Activated CD4-positive, alpha-beta T cell treated with anti-CD3 and anti-CD28 coated beads, Interleukin-2, amount 50 U/mL, for 16 hours (primary cell): ENCODE results near the gene RNF224.

Experiments
- DNase-seq: peaks from one replicate; pipeline ENCODE4 v3.0.0-alpha.2; 2020

RNF224 gene

GRCh38 chr9:137192859-137193258 lies 34.4 kb upstream of the RNF224 start:
- no peak for DNase-seq

GRCh38 chr9:137193771-137194170 lies 33.5 kb upstream of the RNF224 start:
- no peak for DNase-seq

- no peak for DNase-seq
Measured at GRCh38 chr9:137194388-137194787, 32.9 kb upstream of the RNF224 start.

GRCh38 chr9:137194909-137195308 lies 32.4 kb upstream of the RNF224 start:
- DNase-seq: no peak

- no peak for DNase-seq
Measured at GRCh38 chr9:137195525-137196220, 31.6 kb upstream of the RNF224 start.

- no peak for DNase-seq
Measured at GRCh38 chr9:137198051-137198901, 29.0 kb upstream of the RNF224 start.

- DNase-seq: no peak
Measured at GRCh38 chr9:137198902-137199283, 28.4 kb upstream of the RNF224 start.

GRCh38 chr9:137199411-137200121 lies 27.7 kb upstream of the RNF224 start:
- no peak for DNase-seq

GRCh38 chr9:137200311-137201204 lies 26.7 kb upstream of the RNF224 start, which contains the start of gene TPRN:
Gene TPRN (minus strand): TSS chr9:137200741. CDS start chr9:137200711, 30 bp downstream.
- DNase-seq: peak; percentile 99

- no peak for DNase-seq
Measured at GRCh38 chr9:137201205-137201868, 26.0 kb upstream of the RNF224 start.

- DNase-seq: no peak
Measured at GRCh38 chr9:137202966-137203365, 24.3 kb upstream of the RNF224 start.

GRCh38 chr9:137204731-137205125 lies 22.6 kb upstream of the RNF224 start:
- no peak for DNase-seq

GRCh38 chr9:137205126-137206069 lies 21.9 kb upstream of the RNF224 start, which contains the start of the genes NDOR1 and TMEM203:
Gene NDOR1 (plus strand): TSS chr9:137205700. CDS start chr9:137205778, 78 bp downstream.
Gene TMEM203 (minus strand): TSS chr9:137205648. CDS start chr9:137205414, 234 bp downstream.
- DNase-seq: peak; percentile 96

- DNase-seq: no peak
Measured at GRCh38 chr9:137206602-137207001, 20.7 kb upstream of the RNF224 start.

- no peak for DNase-seq
Measured at GRCh38 chr9:137211532-137211931, 15.8 kb upstream of the RNF224 start.

GRCh38 chr9:137212520-137212919 lies 14.8 kb upstream of the RNF224 start:
- DNase-seq: no peak

- DNase-seq: no peak
Measured at GRCh38 chr9:137213160-137214060, 13.9 kb upstream of the RNF224 start.

GRCh38 chr9:137214620-137215019 lies 12.7 kb upstream of the RNF224 start:
- no peak for DNase-seq
